GM04504 (cell line): Measurements from ENCODE around the gene SMIM10.
"Not testable (repeated sequence)": the region's sequence is repeated elsewhere in the genome, so short reads cannot be mapped to it uniquely, and the experiment has no call there.

Experiments
- DNase-seq: peaks from one replicate; pipeline ENCODE4 v3.0.0-alpha.2; 2012; ENCODE audit warnings: low read depth

The SMIM10 gene

DNA sequence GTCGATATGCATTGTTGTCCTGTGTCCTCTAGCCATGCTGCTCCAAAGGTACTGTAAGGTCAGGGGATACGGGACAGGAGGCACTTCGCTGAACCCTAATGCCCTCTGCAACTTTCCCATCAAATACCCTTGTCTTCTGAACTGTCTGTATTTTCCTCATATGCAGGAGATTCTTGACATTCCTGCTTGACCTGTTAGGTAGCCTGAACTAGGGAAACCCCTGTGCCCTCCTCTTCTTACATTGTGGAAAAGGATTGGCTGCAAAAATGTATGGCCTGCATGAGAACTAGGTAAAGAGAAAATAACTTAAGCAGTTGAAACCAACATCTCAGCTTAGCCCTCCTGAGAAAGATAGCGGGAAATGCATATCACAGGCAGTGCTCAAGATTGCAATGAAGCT is 20.1 kb downstream of the SMIM10 start:
- DNase-seq, result no peak

DNA sequence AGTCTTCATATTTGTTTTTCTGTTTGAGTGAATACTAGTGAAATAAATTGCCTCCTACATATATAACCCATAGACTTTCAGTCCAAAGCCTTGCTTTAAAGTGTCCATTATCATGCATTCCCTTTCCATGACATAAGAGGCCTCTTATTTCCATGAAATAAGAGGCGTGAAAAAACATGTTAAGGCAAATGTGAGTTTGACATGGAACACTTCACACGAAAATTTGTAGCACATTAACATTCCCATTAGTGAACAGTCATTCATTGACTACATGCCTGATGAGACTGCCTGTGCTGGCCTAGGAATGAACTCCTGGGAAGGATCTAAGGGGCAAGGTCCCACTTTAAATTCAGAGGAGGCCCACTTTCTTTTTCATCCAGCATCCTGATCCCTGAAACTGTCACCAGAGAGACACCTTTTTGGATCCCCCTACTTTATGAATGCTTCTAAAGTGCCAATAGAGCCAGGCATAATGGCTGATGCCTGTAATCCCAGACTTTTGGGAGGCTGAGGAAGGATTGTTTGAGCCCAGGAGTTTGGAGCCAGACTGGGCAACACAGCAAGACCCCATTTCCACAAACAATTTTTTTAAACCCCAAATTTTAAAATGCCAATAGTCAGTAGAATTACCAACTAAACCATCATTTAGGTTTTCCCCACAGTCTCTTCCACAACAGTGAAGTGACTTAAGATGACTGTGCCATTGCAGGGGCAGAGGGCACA is 24.9 kb downstream of the SMIM10 start:
- no peak for DNase-seq

DNA sequence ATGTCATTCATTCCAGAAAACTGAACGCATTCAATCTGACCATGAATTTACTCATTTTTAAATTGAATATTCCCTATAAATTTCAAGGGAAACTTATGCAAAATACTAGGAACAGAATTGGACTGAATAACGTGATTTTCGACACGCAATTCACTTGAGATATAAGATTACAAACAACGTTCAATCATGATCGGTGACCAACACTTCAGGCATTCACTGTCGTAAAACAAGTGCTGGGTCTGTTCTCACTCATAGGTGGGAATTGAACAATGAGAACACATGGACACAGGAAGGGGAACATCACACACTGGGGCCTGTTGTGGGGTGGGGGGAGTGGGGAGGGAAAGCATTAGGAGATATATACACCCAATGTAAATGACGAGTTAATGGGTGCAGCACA is 29.1 kb downstream of the SMIM10 start:
- DNase-seq, result not testable (repeated sequence)

DNA sequence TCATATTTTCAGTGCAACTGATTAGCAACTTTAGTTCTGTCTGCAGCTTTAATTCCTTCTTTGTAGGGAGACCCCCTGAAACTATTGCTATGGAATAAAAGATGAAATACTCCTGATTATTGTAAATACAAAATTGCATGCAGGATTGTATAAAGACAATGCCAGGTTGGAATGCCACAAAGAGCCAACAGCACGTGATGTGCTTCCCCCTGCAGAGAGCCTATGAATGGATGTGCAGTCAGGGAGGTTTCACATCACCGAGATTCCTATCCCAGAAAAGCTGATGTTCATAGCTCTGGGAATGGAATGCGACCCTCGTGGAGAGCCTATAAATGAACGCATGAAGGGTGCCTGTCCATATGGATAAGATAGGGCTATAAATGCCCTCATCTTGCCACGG is 33.0 kb downstream of the SMIM10 start:
- DNase-seq, result not testable (repeated sequence)

DNA sequence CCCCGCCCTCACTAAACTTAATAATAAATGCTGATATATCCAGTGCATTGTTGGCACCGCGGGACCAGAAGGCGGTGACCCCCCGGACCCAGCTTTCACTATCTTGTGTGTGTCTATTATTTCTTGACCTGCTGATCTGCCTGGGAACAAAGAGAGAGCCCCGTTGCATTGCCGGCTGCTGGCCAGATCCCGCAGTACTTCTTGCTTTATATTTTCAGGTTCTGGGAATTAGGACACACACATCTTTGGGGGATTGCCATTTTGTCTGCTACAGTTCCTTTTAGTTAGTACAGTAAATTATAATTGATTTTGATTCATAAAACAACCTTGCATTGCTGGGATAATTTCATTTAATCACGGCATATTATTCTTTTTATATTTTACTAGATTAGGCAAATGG is 33.7 kb downstream of the SMIM10 start:
- DNase-seq, result no peak

DNA sequence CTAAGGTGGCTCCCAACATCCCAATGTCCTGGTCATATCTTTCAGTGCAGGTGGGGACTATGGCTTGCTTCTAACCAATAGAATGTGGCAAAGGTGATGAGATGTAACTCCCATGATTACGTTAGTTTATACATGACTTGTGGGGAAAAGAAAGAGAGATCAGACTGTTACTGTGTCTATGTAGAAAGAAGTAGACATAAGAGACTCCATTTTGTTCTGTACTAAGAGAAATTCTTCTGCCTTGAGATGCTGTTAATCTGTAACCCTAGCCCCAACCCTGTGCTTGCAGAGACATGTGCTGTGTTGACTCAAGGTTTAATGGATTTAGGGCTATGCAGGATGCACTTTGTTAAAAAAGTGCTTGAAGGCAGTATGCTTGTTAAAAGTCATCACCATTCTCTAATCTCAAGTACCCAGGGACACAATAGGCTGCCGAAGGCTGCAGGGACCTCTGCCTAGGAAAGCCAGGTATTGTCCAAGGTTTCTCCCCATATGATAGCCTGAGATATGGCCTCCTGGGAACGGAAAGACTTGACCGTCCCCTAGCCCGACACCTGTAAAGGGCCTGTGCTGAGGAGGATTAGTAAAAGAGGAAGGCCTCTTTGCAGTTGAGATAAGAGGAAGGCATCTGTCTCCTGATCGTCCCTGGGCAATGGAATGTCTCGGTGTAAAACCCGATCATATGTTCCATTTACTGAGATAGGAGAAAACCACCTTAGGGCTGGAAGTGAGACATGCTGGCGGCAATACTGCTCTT is 39.6 kb downstream of the SMIM10 start:
- DNase-seq, result not testable (repeated sequence)

DNA sequence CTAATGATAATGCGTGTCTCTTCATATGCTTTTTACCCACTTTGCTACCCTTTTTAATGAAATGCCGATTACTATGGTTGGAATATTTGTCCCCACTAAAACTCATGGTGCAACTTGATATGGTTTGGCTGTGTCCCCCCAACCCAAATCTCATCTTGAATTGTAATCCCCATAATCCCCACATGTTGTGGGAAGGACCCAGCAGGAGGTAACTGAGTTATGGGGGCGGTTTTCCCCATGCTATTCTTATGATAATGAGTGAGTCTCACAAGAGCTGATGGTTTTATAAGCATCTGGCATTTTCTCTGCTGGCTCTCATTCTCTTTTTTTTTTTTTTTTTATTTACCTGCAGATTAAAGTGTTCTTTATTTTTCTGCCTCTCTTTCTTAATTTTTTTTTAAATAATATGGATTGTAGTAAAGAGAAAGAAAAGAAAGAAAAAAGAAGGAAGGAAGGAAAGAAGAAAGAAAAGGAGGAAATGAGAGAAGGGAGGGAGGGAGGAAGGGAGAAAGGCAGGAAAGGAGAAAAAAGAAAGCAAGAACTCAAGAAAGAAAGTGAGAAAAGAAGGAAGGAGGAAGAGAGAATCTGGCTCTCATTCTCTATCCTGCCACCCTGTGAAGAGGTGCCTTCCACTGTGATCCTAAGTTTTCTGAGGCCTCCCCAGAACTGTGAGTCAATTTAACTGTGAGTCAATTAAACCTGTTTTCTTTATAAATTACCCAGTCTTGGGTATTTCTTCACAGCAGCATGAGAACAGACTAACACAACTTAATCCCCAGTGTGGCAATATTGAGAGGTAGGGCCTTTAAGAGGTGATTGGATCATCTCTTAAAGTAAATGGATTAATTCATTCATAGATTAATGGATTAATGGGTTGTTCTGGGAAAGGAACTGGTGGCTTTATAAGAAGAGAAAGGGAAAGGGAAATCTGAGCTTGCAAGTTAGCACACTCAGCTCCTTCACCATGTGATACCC is 50.6 kb downstream of the SMIM10 start:
- DNase-seq, result not testable (repeated sequence)
